Pulmonary artery endothelial cell (primary cell): ENCODE measurements around the gene PRSS22. TPM values are rescaled to one million over a fixed set of nuclear protein-coding genes. Genes with fewer than 3 reads are reported as not detected.

Experiments
- DNase-seq: peaks from one replicate; pipeline ENCODE4 v3.0.0-alpha.2; 2011; ENCODE audit warnings: low read depth, low spot score
- total RNA-seq: library from RNA; depleted of rRNA; stranded (reverse); fragments of >200 nt; gene quantifications from 2 replicates; pipeline ENCODE4 v1.2.3, GENCODE V29; 2014

Gene PRSS22
- total RNA-seq, 1 donor from 2014 or later, result not detected

- no peak for DNase-seq
Observed at GRCh38 chr16:2852731-2853507, 5.1 kb downstream of the PRSS22 start.

DNA sequence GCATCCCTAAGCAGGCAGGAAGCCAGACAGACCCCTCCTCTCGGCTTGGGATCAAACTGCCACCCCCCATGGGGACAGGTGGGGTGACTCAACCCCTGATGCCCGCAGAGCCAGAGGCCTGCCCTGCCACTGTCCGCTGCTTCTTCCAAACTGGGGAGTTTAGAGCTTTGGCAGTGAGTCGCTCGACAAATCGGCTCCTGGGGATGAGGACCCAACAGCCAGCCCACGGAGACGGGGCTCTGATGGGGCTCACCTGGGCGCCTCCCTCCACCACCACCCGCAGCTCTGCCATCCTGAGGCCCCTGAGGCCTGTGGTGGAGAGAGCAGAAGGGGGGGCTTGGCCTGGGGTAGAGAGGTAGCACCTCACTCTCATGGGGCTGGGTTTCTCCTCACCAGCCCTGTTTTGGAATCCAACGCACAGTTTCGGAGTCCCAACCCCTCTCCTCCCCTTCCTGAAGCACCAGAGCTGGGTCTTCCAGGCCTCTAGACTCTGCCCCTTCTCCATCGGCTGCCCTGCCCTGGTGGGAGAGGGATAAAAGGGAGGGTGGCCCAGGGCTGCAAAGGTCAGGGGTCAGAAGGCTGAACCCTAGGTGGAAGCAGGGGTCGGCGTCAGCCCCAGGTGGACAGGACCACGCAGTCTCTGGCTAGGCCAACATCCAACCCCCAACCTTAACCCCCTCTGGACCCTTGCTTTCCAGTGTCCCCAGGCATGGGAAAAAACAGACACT, 5.8 kb downstream of the PRSS22 start:
- DNase-seq, result no peak

GRCh38 chr16:2848933-2849725, 8.8 kb downstream of the PRSS22 start:
- DNase-seq, result no peak

- no peak for DNase-seq
Observed at GRCh38 chr16:2846511-2847310, 11.3 kb downstream of the PRSS22 start.

DNA sequence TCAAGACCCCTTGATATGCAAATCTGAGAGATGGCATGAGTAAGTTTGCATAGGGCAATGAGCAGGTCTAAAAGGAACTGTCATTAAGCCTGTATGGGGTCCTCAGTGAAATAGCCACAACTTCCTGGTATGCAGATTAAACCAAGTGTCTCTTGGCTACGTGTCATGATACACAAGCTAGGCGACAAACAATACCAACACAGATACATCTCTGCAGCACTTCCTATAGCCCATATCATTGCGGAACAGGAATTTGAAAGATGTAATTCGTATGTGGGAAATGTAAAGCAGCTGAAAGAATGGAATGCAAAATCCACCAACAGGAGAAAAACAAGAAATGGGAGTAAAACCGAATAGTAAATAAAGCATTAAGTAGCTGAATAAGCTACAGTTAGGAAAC, 12.9 kb downstream of the PRSS22 start:
- DNase-seq, result no peak

DNA sequence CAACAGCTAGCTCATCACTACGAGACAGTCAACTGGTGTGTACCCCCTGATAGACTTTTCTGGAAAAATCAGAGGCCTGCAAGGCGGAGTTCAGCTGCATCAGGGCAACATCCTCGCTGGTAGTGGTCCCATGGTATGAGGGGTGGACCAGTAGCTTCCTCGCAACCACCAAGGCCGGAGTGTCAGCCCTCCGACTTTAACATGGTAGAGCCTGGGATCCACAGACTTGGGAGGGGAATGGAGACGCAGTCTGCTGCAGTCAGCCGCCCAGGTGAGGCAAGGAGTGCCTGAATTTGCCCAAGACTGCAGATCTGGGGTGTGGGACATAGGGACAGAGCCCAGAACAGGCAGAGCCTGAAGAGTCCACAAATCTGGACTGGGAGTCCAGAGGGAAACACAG, 14.4 kb downstream of the PRSS22 start:
- no peak for DNase-seq

DNA sequence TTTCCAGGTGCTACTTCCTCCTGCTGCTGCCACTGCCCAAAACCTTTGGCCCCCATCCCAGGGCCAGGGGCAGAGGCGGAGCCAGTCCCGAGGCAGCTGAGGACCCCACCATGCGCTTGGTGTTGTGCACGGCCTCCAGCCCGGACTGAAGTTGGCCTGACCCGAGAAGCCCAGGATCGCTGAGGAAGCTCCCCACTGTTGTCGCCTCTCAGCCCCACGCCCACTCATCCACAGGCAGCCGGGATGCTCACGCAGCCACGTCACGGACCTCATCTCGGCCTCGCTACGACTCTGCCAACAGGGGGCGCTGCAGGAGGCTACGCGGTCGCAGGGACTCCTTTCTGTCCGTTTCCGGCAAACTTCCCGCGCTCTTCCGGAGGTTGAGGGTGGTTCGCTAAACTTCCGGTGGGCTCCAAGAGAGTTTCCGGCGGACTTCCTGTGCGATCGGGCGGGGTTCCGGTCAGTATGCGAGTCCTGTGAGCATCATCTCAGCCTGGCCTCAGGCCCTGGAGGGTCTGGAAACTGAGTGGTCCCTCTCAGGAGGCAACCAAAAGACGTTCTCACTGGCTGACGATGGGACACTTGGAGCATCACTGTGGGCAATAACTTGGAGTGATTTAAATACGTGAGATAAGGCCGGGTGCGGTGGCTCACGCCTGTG, 15.5 kb downstream of the PRSS22 start:
- no peak for DNase-seq

DNA sequence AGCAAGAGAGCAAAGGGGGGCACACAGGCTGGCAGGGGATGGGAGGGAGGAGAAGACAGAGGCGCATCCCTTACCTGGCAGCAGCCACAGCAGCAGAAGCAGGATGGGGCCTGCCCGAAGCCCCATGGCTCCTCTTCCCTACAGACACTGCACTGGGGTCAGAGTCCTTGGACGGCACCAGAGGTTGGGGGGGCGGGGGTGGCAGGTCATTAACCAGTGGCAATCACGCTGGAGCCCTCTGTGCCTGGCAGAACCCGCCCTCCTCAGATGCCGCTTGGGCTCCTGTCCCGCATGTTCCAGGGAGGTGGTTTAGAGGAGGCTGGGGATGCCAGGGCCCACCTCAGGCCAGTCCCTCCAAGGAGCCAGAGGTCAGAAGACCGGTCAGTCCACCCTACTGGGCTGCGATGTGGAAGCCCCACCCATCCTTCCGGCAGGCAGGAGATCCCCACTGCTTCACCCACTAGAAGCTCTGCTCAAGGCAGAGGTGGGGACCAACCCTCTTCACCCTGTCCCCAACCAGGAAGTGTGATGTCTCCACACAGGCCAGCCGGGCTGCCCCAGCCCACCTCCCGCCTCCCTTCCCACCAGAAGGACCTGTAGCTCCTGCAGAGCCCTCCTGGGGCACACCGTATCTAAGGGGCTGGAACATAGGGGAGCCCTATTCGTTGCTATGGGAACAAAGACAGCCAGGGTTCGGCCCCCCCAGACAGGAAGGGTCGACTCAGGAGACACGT, 16.2 kb downstream of the PRSS22 start:
- DNase-seq, result no peak

DNA sequence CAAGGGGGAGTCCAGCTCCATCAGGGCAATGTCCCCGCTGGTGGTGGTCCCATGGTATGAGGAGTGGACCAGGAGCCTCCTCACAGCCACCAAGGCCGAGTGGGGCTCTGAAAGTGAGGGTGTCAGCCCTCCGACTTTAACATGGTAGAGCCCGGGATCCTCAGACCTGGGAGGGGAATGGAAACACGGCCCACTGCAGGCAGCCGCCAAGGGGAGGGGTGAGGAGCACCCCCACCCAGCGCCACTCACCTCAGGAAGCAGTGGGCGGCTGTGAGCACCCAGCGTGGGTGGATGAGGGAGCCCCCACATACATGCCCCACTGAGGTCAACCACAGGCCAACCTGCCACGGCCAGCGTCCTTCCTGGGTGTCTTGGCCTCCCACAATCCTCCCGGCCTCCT, 17.1 kb downstream of the PRSS22 start:
- DNase-seq, result no peak

DNA sequence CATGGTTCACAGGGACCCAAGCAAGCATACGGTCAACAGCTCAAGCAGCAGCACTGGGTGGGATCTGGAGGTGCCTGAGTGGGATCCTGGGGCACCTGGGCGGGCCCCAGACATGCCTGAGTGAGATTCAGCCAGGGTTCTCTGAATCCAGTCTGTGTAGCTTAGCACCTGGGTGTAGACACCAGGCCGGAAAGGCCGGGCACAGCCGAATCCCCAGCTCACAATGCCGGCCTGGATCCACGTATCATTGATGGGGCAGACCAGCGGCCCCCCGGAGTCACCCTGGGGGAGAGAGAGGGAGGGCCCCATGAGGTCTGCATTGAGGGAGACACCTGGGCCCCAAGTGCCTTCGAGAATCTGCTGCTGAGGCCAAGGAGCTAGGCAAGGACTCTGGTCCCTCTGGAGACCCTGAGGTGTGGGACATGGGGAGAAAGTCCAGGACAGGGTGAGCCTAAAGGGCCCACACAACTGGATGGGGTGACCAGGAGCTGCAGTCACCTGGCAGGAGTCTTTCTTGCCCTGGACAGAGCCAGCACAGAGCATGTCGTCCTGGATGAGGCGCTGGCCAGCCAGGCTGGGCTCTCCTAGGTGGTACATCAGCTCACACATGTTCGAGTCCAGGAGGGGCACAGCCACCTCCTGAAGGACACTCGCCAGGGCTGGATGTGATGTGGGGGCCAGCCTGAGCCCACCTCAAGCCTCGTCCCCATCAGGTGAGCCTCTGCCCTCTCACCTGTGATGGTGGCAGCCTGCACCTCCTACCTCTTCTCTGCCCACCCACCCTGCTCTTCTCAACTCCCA, 18.1 kb downstream of the PRSS22 start:
- DNase-seq, result no peak

- peak; percentile 36 for DNase-seq
Observed at GRCh38 chr16:2838928-2839327, 19.0 kb downstream of the PRSS22 start.

DNA sequence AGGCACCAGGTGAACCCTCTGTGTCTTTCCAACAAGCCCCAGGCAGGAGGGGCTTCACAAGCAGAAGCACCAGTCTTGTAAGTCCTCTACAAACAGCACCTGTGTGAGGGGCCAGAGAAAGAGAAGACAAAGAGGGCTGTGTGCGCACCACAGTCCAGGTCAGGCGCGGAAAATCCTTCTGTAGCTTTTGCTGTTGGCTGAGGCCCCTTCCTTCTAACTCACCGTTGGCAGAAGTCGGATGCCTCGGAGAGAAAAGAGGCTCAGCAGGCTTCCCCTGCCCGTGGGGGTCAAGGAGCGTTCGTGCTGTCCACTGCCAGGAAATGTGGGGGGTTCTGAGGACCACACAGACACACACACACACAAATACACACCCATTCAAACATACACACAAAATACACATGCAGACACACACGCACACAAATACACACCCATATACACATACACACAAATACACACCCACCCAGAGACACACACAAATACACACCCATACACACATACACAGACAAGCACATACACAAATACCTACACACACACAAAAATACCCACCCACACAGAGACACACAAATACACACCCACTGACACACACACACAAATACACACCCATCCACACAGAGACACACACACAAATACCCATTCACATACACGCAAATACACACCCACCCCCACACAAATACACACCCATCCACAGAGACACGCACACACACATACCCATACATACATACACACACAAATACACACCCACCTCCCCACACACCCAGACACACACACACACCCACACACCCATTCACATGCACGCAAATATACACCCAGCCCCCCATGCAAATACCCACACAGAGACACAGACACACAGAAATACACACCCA, 21.1 kb downstream of the PRSS22 start:
- no peak for DNase-seq

- DNase-seq, result peak; percentile 26
Observed at GRCh38 chr16:2835638-2836493, 22.1 kb downstream of the PRSS22 start.

DNA sequence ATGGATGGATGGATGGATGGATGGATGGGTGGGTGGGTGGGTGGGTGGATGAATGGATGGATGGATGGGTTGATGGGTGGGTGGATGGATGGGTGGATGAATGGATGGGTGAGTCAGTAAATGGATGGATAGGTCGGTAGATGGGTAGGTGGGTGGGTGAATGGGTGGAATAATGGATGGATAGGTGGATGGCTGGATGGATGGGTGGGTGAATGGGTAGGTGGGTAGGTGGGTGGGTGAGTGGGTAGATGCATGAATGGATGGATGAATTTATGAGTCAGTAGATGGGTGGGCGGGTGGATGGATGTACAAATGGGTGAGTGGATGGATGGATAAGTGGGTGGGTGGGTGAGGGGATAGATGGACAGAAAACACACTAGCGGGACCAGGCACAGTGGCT, 23.0 kb downstream of the PRSS22 start:
- no peak for DNase-seq

GRCh38 chr16:2833776-2834175, 24.2 kb downstream of the PRSS22 start:
- DNase-seq, result no peak

DNA sequence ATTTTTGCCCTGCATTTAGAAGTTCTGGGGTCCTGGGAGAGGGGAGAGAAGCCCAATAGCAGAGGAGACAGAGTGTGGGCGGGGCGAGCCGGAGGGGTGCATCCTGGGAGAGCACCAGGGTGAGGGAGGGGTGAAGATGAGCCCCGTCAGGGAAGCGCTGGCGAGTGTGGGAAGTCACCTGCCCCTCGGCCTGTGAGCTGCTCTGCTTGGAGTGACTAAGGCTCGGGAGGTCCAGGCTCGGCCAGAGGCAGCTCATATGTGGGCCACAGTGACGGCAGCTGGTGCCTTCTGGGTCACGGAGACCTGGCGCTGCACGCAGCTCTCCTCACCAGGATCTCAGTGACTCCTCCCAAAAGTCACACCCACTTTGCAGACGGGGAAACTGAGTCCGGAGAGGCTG, 26.8 kb downstream of the PRSS22 start:
- no peak for DNase-seq

DNA sequence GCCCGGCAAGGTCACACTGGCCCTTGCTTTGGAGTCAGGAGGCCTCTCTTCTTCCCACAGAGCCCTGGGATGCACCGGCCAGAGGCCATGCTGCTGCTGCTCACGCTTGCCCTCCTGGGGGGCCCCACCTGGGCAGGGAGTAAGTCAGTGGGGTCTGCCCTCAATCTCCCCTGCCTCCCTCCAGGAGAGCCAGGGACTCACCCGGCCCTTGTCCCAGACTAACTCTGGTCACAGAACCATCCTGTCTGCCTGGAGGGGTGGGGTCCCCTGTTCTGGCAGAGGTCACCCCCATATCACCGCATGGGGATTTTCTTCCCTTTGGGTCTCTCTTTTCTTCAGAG, 27.6 kb downstream of the PRSS22 start:
- no peak for DNase-seq
